Amniotic stem cell (primary cell): ENCODE data around the gene ENPP3.

ENCODE experiments used
- DNase-seq: peaks from one replicate; lab custom pipeline; 2025; lab: John Stamatoyannopoulos, UW

The ENPP3 gene

DNA sequence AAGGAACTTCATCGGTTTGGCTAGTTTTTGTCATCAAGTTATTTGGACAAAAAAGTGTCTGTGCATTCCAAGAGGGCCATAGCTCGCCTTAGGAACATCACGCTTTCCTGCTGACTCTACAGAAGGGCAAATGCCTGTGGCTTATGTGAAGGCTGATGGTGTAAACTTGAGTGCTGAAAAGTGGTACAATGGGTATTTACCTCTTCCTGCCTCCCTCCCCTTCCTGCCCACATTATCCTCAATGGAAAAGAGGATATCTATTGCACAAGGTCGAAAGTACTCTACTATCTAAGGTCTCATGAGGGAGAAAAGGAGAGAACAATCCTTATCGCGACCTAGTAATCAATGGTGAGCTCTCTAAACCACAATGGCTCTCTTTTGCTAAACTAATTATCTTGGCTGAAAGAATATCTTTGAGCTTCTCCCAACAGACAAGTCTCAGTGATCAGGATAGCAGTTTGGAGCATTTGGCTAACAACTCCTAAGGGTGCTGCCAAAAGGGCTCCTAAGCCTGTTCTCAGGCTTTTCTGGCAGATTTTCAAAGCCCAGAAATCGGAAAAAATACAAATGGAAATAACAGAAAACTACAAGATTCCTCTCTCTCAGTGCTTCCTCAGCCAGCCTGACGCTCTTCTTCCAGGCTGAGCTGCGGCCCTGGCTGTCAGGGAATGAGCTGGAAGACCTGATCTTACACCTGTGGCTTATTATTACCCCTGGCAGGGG lies 128.1 kb downstream of the ENPP3 start:
- DNase-seq, result no peak

DNA sequence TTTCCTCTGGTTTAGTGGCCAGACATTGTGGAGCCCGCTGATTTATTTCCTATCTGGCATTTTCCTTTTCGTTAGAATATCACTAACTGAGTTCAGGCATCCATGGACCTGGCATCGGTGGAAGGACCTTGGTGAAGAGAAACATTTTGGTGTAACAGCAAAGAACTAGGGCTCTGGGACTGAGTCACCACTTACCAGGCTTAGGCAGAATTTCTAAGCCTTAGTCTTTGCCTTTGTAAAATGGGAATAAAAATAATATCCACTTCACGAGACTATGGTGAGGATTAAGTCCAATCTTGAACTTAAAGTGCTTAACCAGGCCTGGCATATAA lies 128.7 kb downstream of the ENPP3 start:
- no peak for DNase-seq

DNA sequence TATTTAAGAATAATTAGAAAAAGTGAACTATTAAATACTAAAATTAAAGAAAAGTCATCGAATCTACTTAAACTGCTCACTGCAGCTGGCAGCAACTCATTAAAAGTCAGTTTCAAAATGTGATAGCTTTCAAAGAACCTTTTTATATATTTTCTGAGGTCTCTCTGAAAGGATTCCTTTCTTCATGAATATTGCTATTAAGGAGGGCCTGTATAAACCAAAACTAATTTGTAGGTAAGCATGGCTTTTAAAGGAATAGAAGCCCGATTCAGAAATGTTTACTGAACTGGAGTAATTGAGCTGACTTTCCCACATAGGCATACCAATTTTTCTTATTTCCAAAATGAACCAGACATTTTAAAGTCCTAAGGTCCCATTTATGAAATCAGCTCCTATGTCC lies 129.5 kb downstream of the ENPP3 start:
- no peak for DNase-seq

DNA sequence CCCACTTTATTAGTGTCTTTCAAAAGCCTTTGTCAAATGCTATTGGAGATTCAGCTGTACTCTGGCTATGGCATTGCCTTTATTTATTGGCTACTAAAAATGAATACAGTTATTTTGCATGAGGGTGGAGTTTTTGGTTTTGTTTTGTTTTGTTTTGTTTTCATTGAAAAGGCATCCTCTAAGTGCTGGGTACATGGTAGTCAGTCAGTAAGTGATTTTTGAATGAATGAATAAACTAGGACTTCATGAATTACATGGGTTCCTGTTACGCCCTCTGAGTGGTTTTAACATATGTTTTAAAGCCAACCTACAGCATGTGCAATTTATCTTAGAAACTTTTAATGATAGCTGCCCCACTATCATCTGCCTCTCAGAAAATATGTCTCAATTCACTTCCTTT lies 131.9 kb downstream of the ENPP3 start:
- no peak for DNase-seq

DNA sequence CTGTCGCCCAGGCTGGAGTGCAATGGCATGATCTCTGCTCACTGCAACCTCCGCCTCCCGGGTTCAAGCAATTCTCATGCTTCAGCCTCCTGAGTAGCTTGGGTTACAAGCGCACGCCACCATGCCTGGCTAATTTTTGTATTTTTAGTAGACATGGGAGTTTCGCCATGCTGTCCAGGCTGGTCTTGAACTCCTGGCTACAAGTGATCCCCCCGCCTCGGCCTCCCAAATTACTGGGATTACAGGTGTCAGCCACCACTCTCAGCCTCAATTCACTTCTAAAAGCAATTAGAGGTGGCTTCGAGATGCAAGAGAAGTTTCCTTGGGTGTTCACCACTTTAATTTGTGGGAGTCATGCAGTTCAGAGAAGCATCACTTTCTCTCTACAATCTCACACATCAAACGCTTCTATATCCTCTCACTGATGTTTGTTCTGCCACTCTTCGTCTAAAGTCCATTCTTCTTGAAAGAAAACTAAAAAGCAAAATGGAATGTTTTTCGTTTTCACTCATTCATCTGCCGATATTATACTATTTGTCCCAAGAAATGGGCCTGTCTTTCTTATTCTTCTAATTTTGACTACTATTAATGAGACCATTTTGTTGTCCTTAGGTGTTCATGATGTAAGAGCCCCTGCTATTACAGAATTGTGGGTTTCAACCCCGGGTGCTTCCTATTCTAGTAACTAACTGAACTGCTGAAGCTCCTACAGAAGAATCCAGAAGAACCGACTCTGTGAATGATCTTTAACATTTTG lies 132.5 kb downstream of the ENPP3 start:
- no peak for DNase-seq

DNA sequence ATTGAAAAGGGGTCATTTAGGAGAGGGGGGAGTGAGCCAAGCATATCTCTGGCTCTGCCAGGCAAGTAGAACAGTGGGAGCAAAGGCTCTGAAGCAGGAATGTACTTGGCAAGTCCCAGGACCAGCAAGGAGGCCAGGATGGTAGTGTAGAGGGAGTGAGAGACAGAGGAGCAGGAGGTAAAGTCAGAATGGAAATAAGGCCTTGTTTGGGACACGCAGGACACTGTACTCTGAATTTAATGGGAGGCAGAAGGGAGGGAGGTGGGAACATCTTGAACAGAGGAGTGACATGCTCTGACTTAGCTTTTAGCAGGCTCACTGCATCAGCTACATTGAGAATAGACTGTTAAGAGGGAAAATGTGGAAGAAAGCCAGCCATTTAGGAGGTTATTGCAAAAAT lies 133.7 kb downstream of the ENPP3 start:
- no peak for DNase-seq

DNA sequence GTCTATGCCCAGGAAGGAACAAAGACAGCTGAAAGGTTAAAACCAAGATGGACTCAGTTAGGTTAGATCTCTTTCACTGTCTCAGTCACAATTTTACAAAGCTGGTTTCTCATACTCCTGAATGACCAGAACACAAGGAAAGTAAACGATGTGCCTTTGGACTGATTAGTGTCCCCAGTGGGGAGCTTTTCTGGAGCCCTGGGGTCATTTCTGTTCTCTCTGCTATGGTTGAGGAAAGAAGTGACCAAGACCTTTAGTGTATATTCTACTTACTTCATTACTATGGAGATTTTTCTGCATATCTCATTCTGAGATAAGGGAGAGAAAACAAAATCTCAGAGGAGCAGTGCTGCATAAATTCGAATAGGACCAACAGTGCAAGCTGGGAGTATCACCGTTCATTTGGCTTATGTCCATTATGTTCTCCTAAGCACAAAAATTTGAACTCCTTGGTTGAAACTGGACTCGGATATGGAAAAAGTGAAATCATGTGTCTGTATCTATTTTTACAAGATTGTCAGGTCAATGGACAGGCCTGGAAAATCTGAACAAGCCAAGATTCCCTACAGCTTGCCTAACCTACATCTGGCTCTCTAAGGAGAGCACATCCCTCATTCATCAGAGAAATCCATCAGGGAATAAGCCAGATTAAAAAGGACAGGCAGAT lies 136.3 kb downstream of the ENPP3 start:
- DNase-seq, result no peak

DNA sequence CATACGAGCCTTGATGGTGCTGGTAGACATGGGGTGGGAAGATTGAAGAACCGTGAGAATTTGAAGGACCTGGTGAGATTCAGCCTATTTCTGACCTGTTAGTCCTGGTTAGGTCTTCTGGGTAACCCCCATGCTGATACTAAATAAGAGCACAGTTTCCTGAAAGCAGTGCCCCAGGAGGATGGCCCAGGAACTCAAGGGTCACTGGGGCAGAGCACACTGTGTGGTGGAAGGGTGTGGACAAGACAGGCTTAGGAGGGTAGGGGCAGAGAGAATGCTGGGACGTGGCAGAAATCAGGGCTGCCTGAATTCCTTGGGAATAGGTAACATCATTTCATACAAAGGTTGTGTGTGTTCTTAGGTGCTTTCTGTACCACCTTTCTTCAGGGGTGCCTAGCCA lies 138.8 kb downstream of the ENPP3 start:
- no peak for DNase-seq

DNA sequence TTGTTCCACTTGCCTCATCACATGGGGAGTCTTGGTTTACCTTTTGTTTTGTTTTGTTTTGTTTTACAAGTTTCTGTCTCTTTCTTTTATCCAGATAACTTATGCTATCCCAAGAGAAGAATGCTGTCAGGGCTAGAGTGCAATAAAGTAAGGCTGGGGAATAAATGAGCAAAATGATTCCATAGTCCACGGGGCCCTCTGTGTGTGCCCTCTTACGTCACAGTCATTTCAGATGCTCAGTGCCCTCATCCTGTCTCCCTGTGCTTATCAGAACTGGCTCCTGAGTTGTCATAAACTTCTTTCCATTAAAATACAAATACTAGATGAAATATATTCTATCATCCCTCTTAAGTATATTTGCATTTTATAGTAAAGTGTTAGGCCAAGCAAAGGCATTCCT lies 139.9 kb downstream of the ENPP3 start:
- no peak for DNase-seq

DNA sequence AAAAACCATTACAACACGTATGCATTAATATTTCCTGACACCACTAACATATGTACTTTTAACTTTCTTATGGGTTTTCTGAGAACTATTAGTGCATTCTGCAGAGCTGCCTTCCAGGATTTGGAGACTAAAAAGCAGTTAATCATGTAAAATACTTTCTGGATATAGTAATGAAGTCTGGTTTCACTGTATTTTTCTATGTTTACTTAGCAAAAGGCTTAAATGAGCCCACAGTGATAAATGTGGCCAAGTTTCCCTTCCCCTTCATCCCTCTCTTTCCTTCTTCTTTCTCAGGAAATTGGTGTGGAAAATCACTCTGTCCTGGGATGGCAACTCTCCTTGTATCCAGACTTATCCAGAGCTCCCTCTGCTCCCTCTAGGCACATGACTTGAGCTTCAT lies 141.1 kb downstream of the ENPP3 start:
- DNase-seq, result no peak

DNA sequence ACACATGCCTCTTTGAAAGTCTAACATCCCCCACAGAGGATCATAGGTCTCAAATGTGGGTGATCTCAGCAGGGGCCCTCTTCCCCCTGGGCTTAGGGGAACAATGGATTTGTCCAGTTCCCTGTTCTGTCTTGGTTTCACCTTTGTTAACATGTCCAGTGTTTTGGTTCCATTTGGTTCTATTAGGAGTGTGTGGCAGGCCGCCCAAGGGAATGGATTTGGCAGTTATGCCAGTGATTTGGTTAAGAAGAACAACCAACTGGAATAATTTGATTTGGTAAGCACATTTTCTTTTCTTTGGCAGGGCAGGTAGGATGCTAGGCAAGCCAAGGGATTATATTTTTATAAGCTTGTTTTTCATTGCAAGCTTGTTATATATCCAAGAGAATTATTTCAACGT lies 142.2 kb downstream of the ENPP3 start:
- DNase-seq, result no peak

DNA sequence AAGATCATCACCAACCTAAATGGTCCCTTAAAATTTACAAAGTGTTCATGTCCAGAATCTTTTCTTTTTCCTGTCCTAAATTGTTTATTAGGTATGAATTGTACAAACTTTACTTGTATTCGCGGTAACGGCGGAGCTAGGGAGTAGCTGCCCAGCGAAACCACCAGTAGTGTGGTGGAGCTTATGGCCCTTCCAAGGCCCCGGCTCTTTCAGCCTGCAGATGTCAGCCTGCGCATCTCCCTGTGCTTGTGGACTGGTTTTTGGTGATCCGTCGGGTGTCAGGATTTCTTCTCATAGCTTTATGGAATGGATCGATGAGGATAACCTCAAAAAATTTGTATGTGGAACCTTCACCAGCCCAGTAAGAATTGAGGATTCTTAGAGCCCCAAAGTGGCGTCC lies 143.5 kb downstream of the ENPP3 start:
- no peak for DNase-seq

DNA sequence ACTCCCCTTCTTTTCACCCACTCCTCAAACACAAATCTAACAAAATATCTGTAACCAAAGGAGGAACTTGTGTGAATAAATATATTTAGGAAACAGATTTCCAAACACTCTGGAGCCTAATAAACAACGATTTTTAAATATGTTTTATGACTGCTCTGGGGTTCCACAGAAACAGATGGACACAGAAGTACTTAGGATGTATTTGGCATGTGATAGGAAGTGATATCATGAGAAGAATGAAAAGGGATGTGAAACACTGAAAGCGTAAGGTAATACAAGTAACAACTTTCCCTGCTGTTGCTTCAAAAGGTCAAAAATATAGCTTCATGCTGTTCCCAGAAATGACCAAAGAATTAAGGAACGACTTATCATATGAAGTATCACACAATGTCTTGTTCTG lies 144.6 kb downstream of the ENPP3 start:
- no peak for DNase-seq

DNA sequence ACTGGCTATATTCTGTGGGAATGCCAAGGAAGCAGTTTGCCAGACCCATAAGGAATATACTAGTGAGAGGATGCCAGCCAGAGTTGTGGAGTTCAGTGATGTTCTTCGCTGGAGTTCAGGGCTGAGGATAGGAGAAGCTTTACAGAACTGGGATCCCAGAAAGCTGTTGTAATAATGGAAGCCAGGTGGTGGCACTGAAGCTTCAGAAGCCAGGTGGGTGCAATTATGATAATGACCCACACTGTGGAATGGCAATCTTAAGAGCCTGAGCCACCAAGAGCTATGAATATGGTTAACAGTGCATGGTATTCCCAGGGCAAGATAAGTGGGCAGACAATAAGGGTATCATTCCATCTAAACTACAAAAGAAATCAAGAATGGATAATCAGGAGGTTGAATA lies 145.7 kb downstream of the ENPP3 start:
- DNase-seq, result no peak

DNA sequence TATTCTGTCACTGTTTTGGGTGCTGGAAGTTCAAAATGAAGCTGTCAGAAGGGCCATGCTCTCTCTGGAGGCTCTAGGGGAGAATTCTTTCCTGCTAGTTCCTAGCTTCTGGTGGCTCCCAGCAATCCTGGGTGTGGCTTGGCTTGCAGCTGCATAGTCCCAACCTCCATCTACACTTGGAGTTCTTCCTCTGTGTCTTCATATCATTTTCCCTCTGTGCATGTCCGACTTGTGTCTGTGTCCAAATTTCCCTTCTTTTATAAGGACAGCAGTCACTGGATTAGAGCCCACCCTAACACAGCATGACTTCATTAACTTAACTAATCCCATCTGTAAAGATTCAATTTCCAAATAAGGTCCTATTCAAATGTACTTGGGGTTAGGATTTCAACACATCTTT lies 147.5 kb downstream of the ENPP3 start:
- DNase-seq, result no peak

DNA sequence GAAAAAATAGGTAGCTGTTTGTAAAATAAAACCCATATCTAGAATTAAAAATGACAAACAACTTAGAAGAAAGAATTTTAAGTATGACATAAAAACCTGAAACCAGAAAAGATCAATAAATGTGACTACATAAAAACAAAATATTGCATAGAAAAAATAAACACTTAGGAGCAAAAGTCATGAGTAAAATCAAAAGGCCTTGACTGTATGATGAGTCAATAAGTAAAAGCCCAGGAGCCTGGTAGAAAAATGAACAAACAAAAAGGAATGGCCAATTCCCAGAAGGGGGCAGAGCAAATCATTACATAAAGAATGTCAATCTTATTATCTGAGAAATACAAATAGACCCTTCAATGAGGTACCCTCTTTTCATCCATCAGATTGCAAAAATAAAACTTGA lies 150.0 kb downstream of the ENPP3 start:
- DNase-seq, result no peak

DNA sequence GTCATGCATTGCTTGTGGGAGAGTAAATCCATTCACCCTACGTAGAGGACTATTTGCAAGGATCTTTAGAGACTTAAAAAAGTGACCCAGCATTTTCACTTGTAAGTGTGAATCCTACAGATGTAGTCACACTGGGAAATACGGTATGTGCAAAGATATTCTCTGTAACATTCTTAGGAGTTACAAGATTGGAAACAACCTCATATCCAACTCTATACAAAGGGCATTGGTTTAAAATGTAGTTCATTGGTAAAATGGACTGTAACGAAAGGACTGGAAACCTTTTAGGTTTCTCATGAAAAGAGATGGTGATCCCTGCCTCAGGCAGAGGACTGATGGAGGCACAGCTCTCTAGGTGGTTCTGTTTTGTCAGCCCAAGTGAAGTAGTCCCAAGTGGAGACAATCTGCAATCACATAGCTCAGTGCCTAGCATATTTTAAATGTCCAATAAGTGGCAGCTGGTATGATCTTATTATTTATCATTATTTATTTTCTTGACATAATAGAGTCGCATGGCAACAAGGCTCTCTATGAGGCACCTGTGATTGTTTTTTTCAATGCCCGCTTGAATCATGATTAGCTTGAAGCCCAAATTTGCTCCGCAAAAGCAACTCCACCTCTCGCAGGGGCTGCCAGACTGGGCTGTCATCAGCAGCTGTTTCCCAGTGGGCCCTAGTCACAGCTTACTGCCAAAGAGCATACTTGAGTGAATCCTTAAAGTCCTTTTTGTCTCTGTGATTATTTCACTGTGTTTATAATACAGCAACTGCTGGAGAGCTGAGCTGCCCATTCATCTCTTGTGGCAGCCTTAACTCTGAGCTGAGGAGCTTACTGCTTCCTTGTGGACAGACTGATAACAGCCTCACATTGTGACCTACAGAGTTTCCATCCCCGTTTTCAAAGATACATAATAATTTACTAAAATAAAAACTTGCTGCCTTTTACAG lies 150.9 kb downstream of the ENPP3 start:
- no peak for DNase-seq

DNA sequence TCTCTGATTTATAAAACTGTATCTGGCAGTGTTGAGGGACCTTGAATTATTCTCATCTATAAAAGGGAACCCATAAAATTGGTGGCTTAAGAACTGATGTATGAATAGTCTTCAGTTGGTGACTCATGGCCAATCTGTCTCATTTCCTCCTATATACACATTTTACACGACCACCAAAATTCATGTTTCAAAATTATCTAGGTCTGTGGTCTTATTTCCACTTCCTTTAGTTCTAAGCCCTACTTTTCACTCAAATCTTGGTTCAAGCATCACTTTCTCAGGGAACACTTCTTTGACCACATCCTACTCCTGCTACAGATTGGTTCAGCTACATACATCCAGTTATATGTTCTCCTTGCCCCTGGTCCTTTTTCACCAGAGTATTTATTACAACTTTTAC lies 152.1 kb downstream of the ENPP3 start:
- DNase-seq, result no peak

DNA sequence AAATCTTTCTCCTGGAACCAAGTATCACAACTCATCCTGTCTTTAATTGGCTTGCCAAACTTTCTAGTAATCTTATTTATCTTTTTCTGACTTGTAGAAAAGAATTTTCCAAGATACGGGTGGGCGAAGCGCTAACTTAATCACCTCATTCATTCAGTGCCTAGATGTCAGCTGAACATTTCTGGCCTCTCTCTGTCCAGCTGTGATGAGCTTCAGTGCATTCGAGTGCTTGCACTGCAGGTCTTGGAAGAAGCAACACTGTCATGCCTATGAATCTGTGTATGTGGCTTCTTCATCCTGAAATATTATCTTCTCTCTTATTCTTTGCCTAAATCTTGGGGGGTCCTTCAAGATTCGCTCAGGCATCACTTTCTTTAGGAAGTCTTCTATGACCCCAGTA lies 154.4 kb downstream of the ENPP3 start:
- no peak for DNase-seq

DNA sequence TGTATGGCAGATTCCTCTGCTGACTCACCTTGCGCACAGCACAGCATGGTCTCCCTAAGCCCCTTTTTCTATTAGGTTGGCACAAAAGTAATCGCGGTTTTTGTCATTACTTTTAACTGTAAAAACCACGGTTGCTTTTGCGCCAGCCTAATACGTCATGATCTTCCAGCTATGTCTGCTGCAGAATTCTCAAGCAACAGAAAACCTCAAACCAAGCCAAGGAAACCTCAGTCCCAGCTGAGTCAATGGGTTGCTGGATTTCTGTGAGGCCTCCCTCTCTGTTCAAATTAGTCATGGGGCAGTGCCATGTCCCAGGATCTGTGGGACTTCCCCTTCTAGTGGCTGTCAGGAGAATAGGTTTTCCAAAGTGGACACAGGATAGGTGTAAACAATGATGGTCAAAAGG lies 155.0 kb downstream of the ENPP3 start:
- DNase-seq, result no peak

DNA sequence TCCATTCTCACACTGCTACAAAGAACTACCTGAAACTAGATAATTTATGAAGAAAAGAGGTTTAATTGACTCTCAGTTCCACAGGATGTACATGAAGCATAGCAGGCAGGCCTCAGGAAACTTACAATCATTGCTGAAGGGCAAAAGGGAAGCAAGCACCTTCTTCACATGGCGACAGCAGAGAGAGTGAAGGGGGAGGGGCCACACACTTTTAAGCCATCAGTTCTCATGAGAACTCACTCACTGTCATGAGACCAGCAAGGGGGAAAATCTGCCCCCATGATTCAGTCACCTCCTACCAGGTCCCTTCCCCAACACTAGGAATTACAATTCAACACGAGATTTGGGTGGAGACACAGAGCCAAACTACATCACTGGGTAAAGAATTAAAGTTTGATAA lies 158.3 kb downstream of the ENPP3 start:
- no peak for DNase-seq
